ENCODE results near the gene VSTM4.

- no peak for TF ChIP-seq CTCF (IDR thresholded peaks at IDR 0.05; ENCODE audit: insufficient read depth, low read length)
- no peak for TF ChIP-seq POLR2AphosphoS5 (IDR thresholded peaks at IDR 0.05; ENCODE audit: low read depth)
- TF ChIP-seq SPI1 (IDR thresholded peaks at IDR 0.05; ENCODE audit: borderline replicate concordance, low read depth): no peak
- no peak for TF ChIP-seq GABPA (IDR thresholded peaks at IDR 0.05; ENCODE audit: low read depth)
- no peak for TF ChIP-seq REST (IDR thresholded peaks at IDR 0.05; ENCODE audit: insufficient replicate concordance, low read depth)
Observed at GRCh38 chr10:49076319-49076718, 39.0 kb downstream of the VSTM4 start.

Measured in HL-60 (cell line).